OCI-LY3 (cell line): ENCODE data around the gene REPS2.

Source experiments
- CTCF ChIP-seq: fragments of 200-600, 300-600 bp; sonication (generic); IDR thresholded peaks from 2 replicates; pipeline ENCODE4 v1.5.1; 2014; ENCODE audit warnings: antibody characterized with exemption, low read length, low read depth
- EZH2phosphoT487 ChIP-seq: fragments of 200-600 bp; shearing (Covaris generic); IDR thresholded peaks from 2 replicates; pipeline ENCODE4 v1.6.1; 2018; ENCODE audit warnings: antibody characterized with exemption, mixed run types, low read depth

GRCh38 chrX:17078031-17078720 lies 131.7 kb downstream of the REPS2 start:
- TF ChIP-seq CTCF (no peak), EZH2phosphoT487 (no peak)
